Heart left ventricle (tissue), 16 donors: ENCODE data around the gene DNAJC6. TPM values are rescaled to one million over a fixed set of nuclear protein-coding genes. Genes with fewer than 3 reads are reported as not detected.

ENCODE experiments used
- ATAC-seq, 4 donors: fragments of 200-7000 bp; cut with Tn5 transposase; one replicate each; pipeline ENCODE4 v1.9.1; 2020 to 2022; ENCODE audit warnings: moderate library complexity in 4 of 4, mild to moderate bottlenecking in 3 of 4, moderate number of reproducible peaks in 1 of 4
- DNase-seq, 5 donors: peaks; one replicate each; pipeline ENCODE4 v3.0.0-alpha.2; 2020
- H3K27ac ChIP-seq, 12 donors: fragments of 200-600 bp; sonication (generic) in 4 of 12; one replicate each; pipeline versions ENCODE4 v1.5.0 to v1.8.0; 2016 to 2022; ENCODE audit warnings: mild to moderate bottlenecking in 2 of 12
- H3K27me3 ChIP-seq, 9 donors: fragments of 200-600 bp; sonication (generic) in 2 of 9; one replicate each; pipeline versions ENCODE4 v1.5.1 to v1.8.0; 2016 to 2022; ENCODE audit warnings: mild to moderate bottlenecking in 3 of 9
- H3K36me3 ChIP-seq, 9 donors: fragments of 200-600 bp; sonication (generic) in 2 of 9; one replicate each; pipeline versions ENCODE4 v1.5.0 to v1.8.0; 2018 to 2022; ENCODE audit warnings: mild to moderate bottlenecking in 2 of 9
- H3K4me1 ChIP-seq, 12 donors: fragments of 200-600 bp; sonication (generic) in 4 of 12; one replicate each; pipeline versions ENCODE4 v1.5.0 to v1.8.0; 2016 to 2022; ENCODE audit warnings: mild to moderate bottlenecking in 3 of 12
- H3K4me3 ChIP-seq, 12 donors: fragments of 200-600 bp; sonication (generic) in 4 of 12; one replicate each; pipeline versions ENCODE4 v1.5.0 to v1.8.0; 2017 to 2022; ENCODE audit warnings: mild to moderate bottlenecking in 9 of 12, moderate library complexity in 4 of 12
- H3K9me3 ChIP-seq, 12 donors: fragments of 200-600 bp; sonication (generic) in 4 of 12; one replicate each; pipeline versions ENCODE4 v1.5.0 to v1.8.0; 2016 to 2022; ENCODE audit warnings: mild to moderate bottlenecking in 1 of 12
- CTCF ChIP-seq, 12 donors: fragments of 200-600 bp; sonication (generic) in 4 of 12; IDR thresholded peaks; one replicate each; pipeline versions ENCODE4 v1.5.0 to v1.8.0; 2018 to 2022; ENCODE audit warnings: antibody characterized with exemption in 12 of 12, mild to moderate bottlenecking in 5 of 12
- POLR2A ChIP-seq, 2 donors: fragments of 450-650 bp; IDR thresholded peaks; one replicate each; pipeline ENCODE4 v1.6.1; 2017; ENCODE audit warnings: antibody characterized with exemption in 2 of 2, mild to moderate bottlenecking in 2 of 2, moderate library complexity in 2 of 2
- WGBS, 4 donors: extraction: QIAGEN DNeasy Blood & Tissue Kit in 2 of 4; methylation state at CpG; one replicate each; pipeline versions ENCODE4 v1.1.5 to v1.1.7; 2013 to 2018; 5-methylcytosine and 5-hydroxymethylcytosine counted together
- intact Hi-C, 10 donors: fragments of 100-400 bp; cut with DNase I; formaldehyde crosslinking; loops; one replicate each; pipeline versions ENCODE4 v1.11.1 to v1.14.2; 2022
- polyA plus RNA-seq, 2 donors: library from polyadenylated mRNA; stranded (reverse); fragments of 200-250 nt; gene quantifications; one replicate each; pipeline ENCODE4 v1.2.3, GENCODE V29; 2013
- total RNA-seq, 9 donors: library from RNA; depleted of rRNA in 2 of 9; stranded (reverse); fragments of >200 nt in 2 of 9; fragmentation: NEBNext Ultra II Directional in 3 of 9; extraction: Animal tissue kit (Norgen Biotek cat#: 25700) in 3 of 9; gene quantifications; one replicate each; pipeline versions ENCODE4 v1.1.0 to v1.2.4, GENCODE V29; 2016 to 2023
- donor health status: ischemic (EF 13 %, LVEDD 7.1; RV severe dilation, severe dysfunction).
- donor health status: healthy with polysubstance abuse.
- donor health status: DM: no; HTN: yes; CAD: no.
- donor health status: DM: no; HTN: no; CAD: no.
- donor health status: ischemic (EF 25% LVEDD 6.9; RV normal size, moderate dysfunction).
- donor health status: ischemic (EF 25% LVEDD 5.7; RV mildly dilated, moderate dysfunction).
- donor health status: healthy.
- donor health status: DM: yes; HTN: yes; CAD: no.
- donor health status: ischemic (EF 35%, LVEDD 5.7; RV mildly dilated, moderate dysfunction).
- donor health status: nonischemic (EF 11% LVEDD 7.7; RV severe dilation, severe dysfunction).
- donor health status: DM: yes; HTN: yes; CAD: no.
- donor health status: PGD.
- donor health status: ischemic (EF 29% LVEDD 5.4; RV normal size, mild dysfunction).
- donor health status: nonischemic (EF 23%, LVEDD 6.1; RV moderate dilation, normal function).

The DNAJC6 gene
- total and polyA plus RNA-seq, 11 donors, result 0.50 to 14.1 (median 8.5) TPM

- TF ChIP-seq POLR2A (IDR thresholded peaks at IDR 0.05), result no peak
- TF ChIP-seq CTCF (IDR thresholded peaks at IDR 0.05), result no peak
- no peak for ATAC-seq
- Histone ChIP-seq H3K27ac (no peak overlapping the region), H3K4me3 (no peak overlapping the region), H3K27me3 (no peaks in the 10 kb centered on the region), H3K9me3 (no peaks in the 10 kb centered on the region), H3K4me1 (no peaks in the 10 kb centered on the region), H3K36me3 (peaks cover 0 to 27% (median 0%) of the 10 kb centered on the region in 9 donors)
- intact Hi-C loops, result no loop called here
- WGBS, 4 donors, result 87 to 96% (median 91%) methylated on average over 3 of the region's 3 CpGs
- no peak for DNase-seq
Observed at GRCh38 chr1:65388908-65389695, 79.8 kb downstream of the DNAJC6 start.

GRCh38 chr1:65392497-65392896, 83.2 kb downstream of the DNAJC6 start:
- Histone ChIP-seq H3K9me3 (no peaks in the 10 kb centered on the region), H3K4me1 (no peaks in the 10 kb centered on the region), H3K4me3 (no peak overlapping the region), H3K27me3 (no peaks in the 10 kb centered on the region), H3K27ac (no peak overlapping the region), H3K36me3 (peaks cover 0 to 38% (median 0%) of the 10 kb centered on the region in 9 donors)
- 97 to 99% (median 98%) methylated on average over 6 to 7 of the region's 7 CpGs for WGBS, 4 donors
- no peak for DNase-seq
- intact Hi-C loops, result no loop called here
- no peak for TF ChIP-seq POLR2A (IDR thresholded peaks at IDR 0.05)
- no peak for TF ChIP-seq CTCF (IDR thresholded peaks at IDR 0.05)
- ATAC-seq, result no peak

GRCh38 chr1:65393347-65393746, 84.0 kb downstream of the DNAJC6 start:
- ATAC-seq, result no peak
- intact Hi-C loops, result no loop called here

More at GRCh38 chr1:65393347-65393746, 84.0 kb downstream of the DNAJC6 start:
- 90 to 95% (median 94%) methylated on average over 2 of the region's 2 CpGs for WGBS, 4 donors
- Histone ChIP-seq H3K4me1 (no peaks in the 10 kb centered on the region), H3K27me3 (no peaks in the 10 kb centered on the region), H3K36me3 (peaks cover 0 to 34% (median 0%) of the 10 kb centered on the region in 9 donors), H3K9me3 (no peaks in the 10 kb centered on the region), H3K4me3 (no peak overlapping the region), H3K27ac (no peak overlapping the region)
- no peak for TF ChIP-seq CTCF (IDR thresholded peaks at IDR 0.05)
- TF ChIP-seq POLR2A (IDR thresholded peaks at IDR 0.05), result no peak
- DNase-seq, result no peak
